Ishikawa (cell line): Measurements from ENCODE around the gene RIC1.

Source experiments
- CEBPB ChIP-seq: IDR thresholded peaks from 2 replicates; pipeline ENCODE4 v1.6.1; 2012
- RAD21 ChIP-seq: IDR thresholded peaks from 2 replicates; pipeline ENCODE4 v1.6.1; 2012; ENCODE audit warnings: low read depth
- REST ChIP-seq: IDR thresholded peaks from 2 replicates; pipeline ENCODE4 v1.6.1; 2012; ENCODE audit warnings: low read depth, mild to moderate bottlenecking
- TEAD4 ChIP-seq: IDR thresholded peaks from 2 replicates; pipeline ENCODE4 v1.6.1; 2012
- ZBTB7A ChIP-seq: IDR thresholded peaks from 2 replicates; pipeline ENCODE4 v1.6.1; 2012; ENCODE audit warnings: low read depth

GRCh38 chr9:5670079-5670478, 41.2 kb downstream of the RIC1 start:
- TF ChIP-seq CEBPB (no peak), ZBTB7A (no peak), RAD21 (no peak), TEAD4 (no peak), REST (no peak)
